Neural crest cell (in vitro differentiated cells): ENCODE measurements around the gene LIPK. TPM values are rescaled to one million over a fixed set of nuclear protein-coding genes. Genes with fewer than 3 reads are reported as not detected.
"Not testable (repeated sequence)": the region's sequence is repeated elsewhere in the genome, so short reads cannot be mapped to it uniquely, and the experiment has no call there.

Experiments used
- DNase-seq: peaks from one replicate; pipeline ENCODE4 v3.0.0; 2021; ENCODE audit warnings: low read depth, mixed read lengths, low spot score
- H3K27ac Mint-ChIP-seq: one replicate; pipeline ENCODE4 v1.8.0; 2021; ENCODE audit warnings: mild to moderate bottlenecking, mixed read lengths; ENCODE audit not compliant: unreplicated experiment
- H3K27me3 Mint-ChIP-seq: 2 replicates; pipeline ENCODE4 v1.8.0; 2021; ENCODE audit warnings: low read depth, mild to moderate bottlenecking, mixed read lengths
- H3K36me3 Mint-ChIP-seq: 2 replicates; pipeline ENCODE4 v1.8.0; 2021; ENCODE audit warnings: low read depth, mild to moderate bottlenecking, mixed read lengths
- H3K4me1 Mint-ChIP-seq: 2 replicates; pipeline ENCODE4 v1.8.0; 2021; ENCODE audit warnings: mixed read lengths
- H3K4me3 Mint-ChIP-seq: one replicate; pipeline ENCODE4 v1.8.0; 2021; ENCODE audit warnings: mild to moderate bottlenecking, mixed read lengths
- H3K9me3 Mint-ChIP-seq: 2 replicates; pipeline ENCODE4 v1.8.0; 2021; ENCODE audit warnings: mixed read lengths
- CTCF ChIP-seq: fragments of 200-600 bp; sonication (generic); conservative IDR thresholded peaks from 2 replicates; pipeline ENCODE4 v1.5.0; 2021; ENCODE audit warnings: antibody characterized with exemption, mild to moderate bottlenecking
- total RNA-seq: library from RNA; stranded (reverse); gene quantifications from 2 replicates; pipeline ENCODE4 v1.2.1, GENCODE V29; 2021

The LIPK gene
- total RNA-seq, 1 donor from 2014 or later, result not detected

- Mint-ChIP-seq H3K4me3 (no peak overlapping the region), H3K27ac (no peak overlapping the region), H3K36me3 (no peaks in the 10 kb centered on the region), H3K4me1 (no peaks in the 10 kb centered on the region), H3K9me3 (no peaks in the 10 kb centered on the region), H3K27me3 (no peaks in the 10 kb centered on the region)
- no peak for DNase-seq
- no peak for TF ChIP-seq CTCF
These were observed 44.5 kb upstream of the LIPK start for GRCh38 chr10:88661577-88661976.

- H3K4me1 Mint-ChIP-seq, H3K36me3 Mint-ChIP-seq: not testable (repeated sequence)
These were observed 42.9 kb upstream of the LIPK start for GRCh38 chr10:88663153-88663552.

GRCh38 chr10:88664142-88664541 is 41.9 kb upstream of the LIPK start, which contains the start of gene LIPF:
Gene LIPF, plus strand, starts transcription at chr10:88664442. Its CDS starts 2,856 bp downstream, at chr10:88667298.
- no peak for DNase-seq
- no peaks in the 10 kb centered on the region for H3K36me3 Mint-ChIP-seq
- H3K27ac Mint-ChIP-seq, result no peak within 1 kb of the TSS
- no peaks in the 10 kb centered on the region for H3K4me1 Mint-ChIP-seq
- H3K27me3 Mint-ChIP-seq, result no peaks in the 10 kb centered on the region
- H3K4me3 Mint-ChIP-seq, result no peak within 1 kb of the TSS
- H3K9me3 Mint-ChIP-seq, result no peaks in the 10 kb centered on the region
- no peak for TF ChIP-seq CTCF

More at GRCh38 chr10:88663153-88663552, 42.9 kb upstream of the LIPK start:
- H3K4me3 Mint-ChIP-seq, H3K27me3 Mint-ChIP-seq, H3K9me3 Mint-ChIP-seq, DNase-seq, H3K27ac Mint-ChIP-seq: not testable (repeated sequence)

GRCh38 chr10:88668465-88668864 is 37.6 kb upstream of the LIPK start:
- no peak for TF ChIP-seq CTCF
- H3K9me3 Mint-ChIP-seq, result no peaks in the 10 kb centered on the region
- no peak for DNase-seq

GRCh38 chr10:88670497-88670896 is 35.6 kb upstream of the LIPK start:
- no peak for TF ChIP-seq CTCF

More at GRCh38 chr10:88668465-88668864, 37.6 kb upstream of the LIPK start:
- Mint-ChIP-seq H3K4me3 (no peak overlapping the region), H3K36me3 (no peaks in the 10 kb centered on the region), H3K27me3 (no peaks in the 10 kb centered on the region), H3K27ac (no peak overlapping the region), H3K4me1 (no peaks in the 10 kb centered on the region)

GRCh38 chr10:88672041-88672440 is 34.0 kb upstream of the LIPK start:
- Mint-ChIP-seq H3K27ac (no peak overlapping the region), H3K4me1 (no peaks in the 10 kb centered on the region), H3K36me3 (no peaks in the 10 kb centered on the region), H3K4me3 (no peak overlapping the region), H3K27me3 (no peaks in the 10 kb centered on the region), H3K9me3 (no peaks in the 10 kb centered on the region)
- no peak for DNase-seq
- no peak for TF ChIP-seq CTCF

More at GRCh38 chr10:88670497-88670896, 35.6 kb upstream of the LIPK start:
- Mint-ChIP-seq H3K4me1 (no peaks in the 10 kb centered on the region), H3K4me3 (no peak overlapping the region), H3K36me3 (no peaks in the 10 kb centered on the region), H3K27ac (no peak overlapping the region), H3K27me3 (no peaks in the 10 kb centered on the region), H3K9me3 (no peaks in the 10 kb centered on the region)
- no peak for DNase-seq
